HepG2 (cell line): Measurements from ENCODE around the gene MSI2. TPM values are rescaled to one million over a fixed set of nuclear protein-coding genes. Genes with fewer than 3 reads are reported as not detected.

Source experiments
- ATAC-seq: fragments of 200-7000 bp; cut with Tn5 transposase; 3 replicates; pipeline ENCODE4 v1.9.1; 2020; ENCODE audit warnings: mild to moderate bottlenecking, moderate library complexity
- BruUV-seq: library from RNA; stranded (reverse); fragments of 400-500 nt; replicated peaks from 2 replicates; lab custom pipeline; 2021; lab: Mats Ljungman, UMichigan
- CTCF ChIA-PET: fragments of 300-600 bp; formaldehyde crosslinking; extraction: SDS; loops from one replicate; lab custom pipeline; 2021; ENCODE audit warnings: low total read pairs, inconsistent platforms, low intra/inter-chr PET ratio; lab: Yijun Ruan, JAX
- POLR2A ChIA-PET: fragments of 350-600 bp; sonication (Branson Sonifier 250); formaldehyde crosslinking; loops from one replicate; lab custom pipeline; 2020; ENCODE audit warnings: antibody characterized with exemption, inconsistent platforms; lab: Yijun Ruan, JAX
- DNase-seq: peaks from one replicate; pipeline ENCODE4 v3.0.0-alpha.2; 2015; ENCODE audit warnings: low spot score
- FAIRE-seq: peaks from 3 replicates; lab custom pipeline; 2011; peaks lifted over from hg19 to GRCh38; lab: Jason Lieb, UNC
- H2AFZ ChIP-seq: one replicate; pipeline ENCODE4 v1.6.1; 2011; ENCODE audit warnings: low read length, inconsistent platforms
- H3K27ac ChIP-seq: fragments of 300-600 bp; 3 replicates; pipeline ENCODE4 v1.8.0; 2011; ENCODE audit warnings: mixed run types, mild to moderate bottlenecking, mixed read lengths, low read length, inconsistent platforms; ENCODE audit not compliant: insufficient read depth; ENCODE audit errors: extremely low read length
- H3K27me3 ChIP-seq, 2 experiments: fragments of 200-600 bp in 1 of 2; 2 replicates in 1 of 2; 3 replicates in 1 of 2; pipeline versions ENCODE4 v1.6.0 to v1.8.0; 2011; ENCODE audit warnings: low read length in 2 of 2, mild to moderate bottlenecking in 2 of 2, moderate library complexity in 2 of 2, inconsistent platforms in 1 of 2; ENCODE audit not compliant: insufficient read depth in 2 of 2, control insufficient read depth in 1 of 2
- H3K36me3 ChIP-seq, 2 experiments: fragments of 200-600 bp in 1 of 2; replicated peaks in 1 of 2; 2 replicates in 1 of 2; 3 replicates in 1 of 2; pipeline versions ENCODE4 v1.5.1 to v1.8.0; 2011; ENCODE audit warnings: low read length in 2 of 2, inconsistent platforms in 1 of 2; ENCODE audit not compliant: insufficient read depth in 2 of 2, control insufficient read depth in 1 of 2
- H3K4me1 ChIP-seq: 2 replicates; pipeline ENCODE4 v1.5.1; 2012; ENCODE audit warnings: low read length, inconsistent platforms; ENCODE audit not compliant: insufficient read depth
- H3K4me2 ChIP-seq: 2 replicates; pipeline ENCODE4 v1.6.0; 2011; ENCODE audit warnings: low read depth, low read length, inconsistent platforms
- H3K4me3 ChIP-seq, 3 experiments: fragments of 200-600 bp in 1 of 3; sonication (generic), shearing (Covaris generic) in 1 of 3; replicated peaks in 1 of 3; 2 replicates each; pipeline ENCODE4 v1.5.1; 2011 to 2016; ENCODE audit warnings: low read length in 3 of 3, inconsistent platforms in 2 of 3, low read depth in 2 of 3, mild to moderate bottlenecking in 2 of 3, control low read depth in 1 of 3, mixed read lengths in 1 of 3; ENCODE audit not compliant: insufficient read depth in 1 of 3
- H3K79me2 ChIP-seq: one replicate; pipeline ENCODE4 v1.6.1; 2011; ENCODE audit warnings: low read length, inconsistent platforms; ENCODE audit not compliant: insufficient read depth
- H3K9ac ChIP-seq: 2 replicates; pipeline ENCODE4 v1.6.0; 2011; ENCODE audit warnings: mild to moderate bottlenecking, low read depth, low read length, inconsistent platforms; ENCODE audit not compliant: insufficient read depth
- H3K9me3 ChIP-seq: 2 replicates; pipeline ENCODE4 v1.5.1; 2012; ENCODE audit warnings: mild to moderate bottlenecking, low read length
- H4K20me1 ChIP-seq: 2 replicates; pipeline ENCODE4 v1.6.0; 2011; ENCODE audit warnings: inconsistent platforms, mild to moderate bottlenecking, low read length, moderate library complexity; ENCODE audit not compliant: insufficient read depth
- EP300 ChIP-seq, 3 experiments: sonication (generic) in 1 of 3; formaldehyde crosslinking in 1 of 3; IDR thresholded peaks; 2 replicates each; pipeline versions ENCODE4 v1.5.1 to v1.6.1; 2011 to 2020; ENCODE audit warnings: low read depth in 2 of 3, low read length in 2 of 3, borderline replicate concordance in 1 of 3, improper control_type of control experiment in 1 of 3, mild to moderate bottlenecking in 1 of 3, missing genetic modification reagents in 1 of 3, moderate library complexity in 1 of 3
- IKZF5 ChIP-seq: IDR thresholded peaks from 2 replicates; pipeline ENCODE4 v1.6.1; 2018; ENCODE audit warnings: missing genetic modification reagents, mild to moderate bottlenecking, missing compliant biosample characterization
- IRF2 ChIP-seq: IDR thresholded peaks from 2 replicates; pipeline ENCODE4 v1.6.1; 2018; ENCODE audit warnings: missing genetic modification reagents, missing compliant biosample characterization
- JDP2 ChIP-seq: sonication (generic); formaldehyde crosslinking; IDR thresholded peaks from 2 replicates; pipeline ENCODE4 v1.8.1; 2022; ENCODE audit warnings: missing genetic modification reagents, borderline replicate concordance
- MAZ ChIP-seq, 2 experiments: sonication (generic) in 1 of 2; formaldehyde crosslinking in 1 of 2; IDR thresholded peaks; 2 replicates each; pipeline versions ENCODE4 v1.5.0 to v1.6.1; 2012 to 2020; ENCODE audit warnings: low read depth in 2 of 2, mild to moderate bottlenecking in 2 of 2, borderline replicate concordance in 1 of 2, improper control_type of control experiment in 1 of 2, low read length in 1 of 2, missing genetic modification reagents in 1 of 2, moderate library complexity in 1 of 2
- SP4 ChIP-seq: sonication (generic); formaldehyde crosslinking; IDR thresholded peaks from 2 replicates; pipeline ENCODE4 v1.8.1; 2023; ENCODE audit warnings: mild to moderate bottlenecking, missing genetic modification reagents
- SSRP1 ChIP-seq: IDR thresholded peaks from 2 replicates; pipeline ENCODE4 v1.6.1; 2016; ENCODE audit warnings: control low read depth
- ZFAT ChIP-seq: sonication (generic); formaldehyde crosslinking; conservative IDR thresholded peaks from 2 replicates; pipeline ENCODE4 v1.8.1; 2023; ENCODE audit warnings: missing genetic modification reagents, inconsistent platforms
- ZMAT5 ChIP-seq: sonication (generic); formaldehyde crosslinking; IDR thresholded peaks from 2 replicates; pipeline ENCODE4 v1.5.0; 2020; ENCODE audit warnings: mild to moderate bottlenecking, low read depth, missing genetic modification reagents, borderline replicate concordance
- ZNF264 ChIP-seq: sonication (generic); formaldehyde crosslinking; IDR thresholded peaks from 2 replicates; pipeline ENCODE4 v1.4.0; 2020; ENCODE audit warnings: missing genetic modification reagents
- ZNF335 ChIP-seq: sonication (generic); formaldehyde crosslinking; IDR thresholded peaks from 2 replicates; pipeline ENCODE4 v1.4.0; 2020; ENCODE audit warnings: missing genetic modification reagents
- ZNF343 ChIP-seq: sonication (generic); formaldehyde crosslinking; IDR thresholded peaks from 2 replicates; pipeline ENCODE4 v1.4.0; 2020; ENCODE audit warnings: mild to moderate bottlenecking, missing genetic modification reagents
- ZNF563 ChIP-seq: sonication (generic); formaldehyde crosslinking; IDR thresholded peaks from 2 replicates; pipeline ENCODE4 v1.8.0; 2022; ENCODE audit warnings: mild to moderate bottlenecking, moderate library complexity, missing genetic modification reagents
- ZNF83 ChIP-seq: sonication (generic); formaldehyde crosslinking; IDR thresholded peaks from 2 replicates; pipeline ENCODE4 v1.4.0; 2020; ENCODE audit warnings: missing genetic modification reagents, mild to moderate bottlenecking, borderline replicate concordance
- ZSCAN30 ChIP-seq: sonication (generic); formaldehyde crosslinking; IDR thresholded peaks from 2 replicates; pipeline ENCODE4 v1.5.0; 2020; ENCODE audit warnings: mild to moderate bottlenecking, missing genetic modification reagents
- WGBS: methylation state at CpG from one replicate; pipeline ENCODE4 v1.1.6; 2017; ENCODE audit warnings: low lambda C conversion rate; 5-methylcytosine and 5-hydroxymethylcytosine counted together
- in situ Hi-C: cut with HindIII; loops from 2 replicates; pipeline ENCODE4 v1.10.0; 2017; ENCODE audit warnings: low pct_unique_long_range_greater_than_20kb; ENCODE audit not compliant: extremely low pct_ligation_motif_present
- intact Hi-C: fragments of 100-400 bp; cut with micrococcal nuclease; formaldehyde crosslinking; loops from one replicate; pipeline ENCODE4 v1.10.0; 2022; ENCODE audit not compliant: unreplicated experiment
- polyA plus RNA-seq, 8 experiments: library from polyadenylated mRNA; depleted of rRNA in 3 of 8; stranded (reverse) in 7 of 8; unstranded in 1 of 8; fragments of >200 nt; fragmentation: Illumina TruSeq in 4 of 8; extraction: Trizol in 4 of 8; gene quantifications; 2 replicates each; pipeline versions ENCODE4 v1.2.1 to v1.2.3, GENCODE V29; 2011 to 2016; ENCODE audit warnings: low read depth in 4 of 8, missing spikeins in 1 of 8, mixed read lengths in 1 of 8; ENCODE audit not compliant: insufficient read depth in 1 of 8
- total RNA-seq, 5 experiments: library from RNA; depleted of rRNA; stranded (reverse); fragments of >200 nt; fragmentation: Illumina TruSeq; extraction: Trizol; gene quantifications; 2 replicates each; pipeline ENCODE4 v1.2.3, GENCODE V29; 2016; ENCODE audit warnings: low read depth in 1 of 5

MSI2 gene
- total and polyA plus RNA-seq, 2 of the 13 experiments (the other 11 are each of a cell fraction or from before 2014, with no cell fraction given): 77.5 to 78.4 TPM

- peaks cover 21 to 44% of the 10 kb centered on the region in 2 experiments for H3K36me3 ChIP-seq
- DNase-seq: no peak
- H4K20me1 ChIP-seq: no peaks in the 10 kb centered on the region
- FAIRE-seq: no peak
- POLR2A ChIA-PET: no interaction called here
- WGBS: 97% methylated on average over 14 of the region's 14 CpGs
- no peaks in the 10 kb centered on the region for H3K4me1 ChIP-seq
- in situ Hi-C loops (no loop called here), intact Hi-C loops (no loop called here)
- H3K4me2 ChIP-seq: no peak overlapping the region
- no TSS peak for BruUV-seq
- H3K9me3 ChIP-seq: no peaks in the 10 kb centered on the region
- no peak for ATAC-seq
- CTCF ChIA-PET: no interaction called here
- no peak overlapping the region for H2AFZ ChIP-seq
- H3K27ac ChIP-seq: no peak overlapping the region
- no peak overlapping the region for H3K9ac ChIP-seq
- no peaks in the 10 kb centered on the region for H3K79me2 ChIP-seq
- H3K27me3 ChIP-seq: no peaks in the 10 kb centered on the region
- TF ChIP-seq EP300 (IDR thresholded peaks at IDR 0.05; ENCODE audit: low read depth in 2 of 2, low read length in 2 of 2) (no peak), EP300 (CRISPR knock-in tag; IDR thresholded peaks at IDR 0.05; ENCODE audit: borderline replicate concordance) (no peak), ZNF264 (CRISPR knock-in tag) (no peak), ZNF343 (CRISPR knock-in tag) (no peak), ZMAT5 (no peak), ZSCAN30 (no peak), SP4 (no peak), ZFAT (CRISPR knock-in tag) (no peak), MAZ (IDR thresholded peaks at IDR 0.05; ENCODE audit: borderline replicate concordance, low read depth, low read length) (no peak), MAZ (CRISPR knock-in tag; IDR thresholded peaks at IDR 0.05; ENCODE audit: low read depth) (no peak), ZNF563 (CRISPR knock-in tag) (no peak), IKZF5 (CRISPR knock-in tag) (no peak), ZNF83 (no peak), SSRP1 (no peak), ZNF335 (CRISPR knock-in tag) (no peak), JDP2 (CRISPR knock-in tag) (no peak), IRF2 (CRISPR knock-in tag) (no peak)
- no peak overlapping the region for H3K4me3 ChIP-seq
Observed at GRCh38 chr17:57663326-57664070, 407.2 kb downstream of the MSI2 start.
